Keratinocyte (primary cell): ENCODE results near the gene SASH1.

Experiments
- CTCF ChIP-seq, 3 experiments: IDR thresholded peaks in 1 of 3; conservative IDR thresholded peaks in 1 of 3; optimal IDR thresholded peaks in 1 of 3; 2 replicates in 2 of 3; 3 replicates in 1 of 3; pipeline versions ENCODE3 to v1.5.1; 2011; ENCODE audit warnings: low read length in 3 of 3, mild to moderate bottlenecking in 3 of 3, moderate library complexity in 2 of 3, control low read depth in 1 of 3, inconsistent platforms in 1 of 3; ENCODE audit not compliant: insufficient read depth in 2 of 3; ENCODE audit errors: extremely low read depth in 1 of 3
- EZH2 ChIP-seq: IDR thresholded peaks from one replicate; pipeline ENCODE4 v1.6.1; 2012; ENCODE audit warnings: inconsistent platforms, mild to moderate bottlenecking, low read length, moderate library complexity

GRCh38 chr6:148521158-148521557 lies 178.5 kb downstream of the SASH1 start:
- TF ChIP-seq CTCF (optimal IDR thresholded peaks at IDR 0.05 in 1 of 3, IDR thresholded peaks at IDR 0.05 in 1 of 3, conservative IDR thresholded peaks at IDR 0.05 in 1 of 3; ENCODE audit: extremely low read depth in 1 of 3, insufficient read depth in 2 of 3, low read length in 3 of 3), result no peak
- TF ChIP-seq EZH2, result no peak
